Amygdala (tissue), 56 donors: Measurements from ENCODE around the gene P3H1.

Experiments used
- DNase-seq, 56 donors: peaks; one replicate each; lab custom pipeline; 2025; lab: John Stamatoyannopoulos, UW

The P3H1 gene

GRCh38 chr1:42747125-42747524, 19.7 kb downstream of the P3H1 start:
- DNase-seq, result peak in 18 of 56 donors; percentile 8 to 68 (median 27)

DNA sequence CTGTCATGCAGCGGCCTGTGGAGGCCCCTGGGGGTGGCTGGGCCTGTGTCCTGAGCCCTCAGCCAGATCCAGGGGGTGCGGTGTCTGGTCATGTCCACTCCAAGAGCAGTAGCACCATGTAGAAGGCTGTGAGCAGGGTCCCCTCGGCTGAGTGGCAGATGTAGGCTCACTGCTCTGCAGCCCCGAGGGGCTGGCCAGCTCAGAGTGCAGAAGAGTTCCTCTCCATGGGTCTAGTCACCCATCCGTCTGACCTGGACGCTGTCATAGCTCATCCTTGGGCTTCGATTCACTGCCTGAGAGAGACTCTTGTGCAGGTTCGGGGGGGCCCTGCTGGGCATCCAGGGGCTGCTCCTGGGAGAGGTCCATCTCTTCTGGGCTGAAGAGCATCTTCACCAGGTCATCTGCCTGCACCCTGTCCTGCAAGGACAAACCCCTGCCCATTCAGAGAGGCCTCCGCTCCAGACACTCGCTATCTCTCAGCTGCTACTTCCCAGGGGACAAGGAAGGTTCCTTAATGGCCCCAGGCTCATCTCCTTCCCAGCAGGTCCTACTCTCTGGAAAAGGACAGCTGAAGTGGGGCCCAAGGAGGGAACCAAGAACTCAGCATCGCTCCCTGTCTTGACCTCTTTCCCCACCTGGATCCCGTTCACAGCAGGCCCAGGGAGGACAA, 20.3 kb downstream of the P3H1 start:
- DNase-seq, result no peak

- DNase-seq, result no peak
Measured at GRCh38 chr1:42745851-42746250, 21.0 kb downstream of the P3H1 start.

DNA sequence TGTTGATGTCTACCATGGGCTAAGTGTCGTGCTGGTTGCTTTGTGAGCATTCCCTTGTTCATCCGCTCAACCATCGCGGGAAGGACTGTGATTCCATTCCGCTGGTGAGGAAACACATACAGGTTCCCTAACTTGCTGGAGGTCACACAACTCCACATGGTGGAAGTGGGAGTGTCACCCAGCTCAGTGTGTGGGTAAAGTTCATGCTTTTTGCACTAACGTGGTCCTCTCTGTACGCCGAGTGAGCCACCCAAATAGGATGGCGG, 22.7 kb downstream of the P3H1 start:
- DNase-seq, result no peak

DNA sequence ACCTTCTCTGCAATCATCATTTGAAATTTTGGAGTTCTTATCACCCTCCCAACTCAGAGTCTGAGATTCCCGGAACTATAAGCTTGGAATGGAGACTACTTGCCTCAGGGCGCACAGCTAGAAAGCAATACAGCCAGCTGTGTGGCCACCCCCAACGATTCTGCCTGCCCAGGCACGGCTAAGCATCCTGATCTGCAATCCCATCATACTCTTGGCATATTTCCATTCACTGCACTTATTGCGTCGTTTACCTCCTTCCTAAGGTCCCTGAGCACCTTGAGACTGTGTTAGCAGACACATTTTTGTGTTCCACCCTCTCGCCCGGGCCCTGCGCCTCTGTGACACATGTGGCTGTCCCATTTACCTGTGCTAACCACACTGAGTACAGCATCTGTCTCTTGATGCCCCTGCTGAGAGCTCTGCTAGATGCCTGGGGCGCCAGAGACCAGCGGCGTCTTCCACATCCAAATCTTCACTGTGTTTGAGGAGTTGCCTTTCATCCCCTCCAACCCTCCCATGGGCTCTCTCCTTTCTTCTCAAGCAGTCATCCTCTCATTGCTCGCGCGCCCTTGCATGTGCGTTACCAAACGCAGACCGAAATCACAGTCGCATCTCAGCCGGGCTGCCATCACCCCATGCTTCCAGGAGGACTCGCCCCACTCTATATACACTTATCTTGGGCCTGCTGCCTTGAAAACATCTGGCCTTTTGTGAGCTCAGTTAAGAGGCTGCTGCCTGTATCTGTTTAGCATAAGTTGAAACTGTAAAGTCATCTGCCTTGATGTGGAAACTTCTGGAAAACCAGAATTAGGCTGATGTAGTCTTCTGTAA, 23.3 kb downstream of the P3H1 start:
- no peak for DNase-seq

DNA sequence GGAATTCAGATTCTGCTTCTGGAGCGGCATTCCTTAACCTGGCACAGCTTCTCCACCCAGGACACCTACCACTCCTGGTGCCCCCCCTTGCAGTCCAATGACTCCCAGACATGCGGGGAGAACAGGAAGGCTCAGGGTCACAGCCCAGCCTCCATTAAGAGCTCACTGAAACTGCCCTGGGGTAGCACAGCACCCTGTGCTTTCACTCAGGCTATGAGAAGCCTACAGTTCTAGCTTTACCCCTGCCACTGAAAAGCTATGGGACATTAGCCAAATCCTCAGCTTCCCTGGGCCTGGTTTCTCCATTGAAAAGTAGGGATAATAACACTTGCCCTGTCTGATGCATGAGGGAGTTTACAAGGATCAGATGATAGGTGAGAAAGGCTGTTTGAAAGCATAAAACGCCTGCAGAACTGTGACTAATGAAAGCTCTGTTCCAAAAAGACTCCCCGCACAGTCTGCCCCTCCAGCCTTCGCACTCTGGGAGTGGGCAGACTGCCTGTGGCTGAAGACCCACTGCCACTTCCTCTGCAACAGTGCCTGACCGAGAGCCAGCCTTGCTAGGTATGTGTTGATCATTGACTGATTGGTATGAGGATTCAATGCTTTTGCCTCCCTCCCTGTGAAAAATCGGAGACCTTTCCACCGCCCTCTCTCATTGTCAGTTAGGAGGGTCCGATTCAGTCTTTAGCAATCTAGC, 24.1 kb downstream of the P3H1 start:
- no peak for DNase-seq

DNA sequence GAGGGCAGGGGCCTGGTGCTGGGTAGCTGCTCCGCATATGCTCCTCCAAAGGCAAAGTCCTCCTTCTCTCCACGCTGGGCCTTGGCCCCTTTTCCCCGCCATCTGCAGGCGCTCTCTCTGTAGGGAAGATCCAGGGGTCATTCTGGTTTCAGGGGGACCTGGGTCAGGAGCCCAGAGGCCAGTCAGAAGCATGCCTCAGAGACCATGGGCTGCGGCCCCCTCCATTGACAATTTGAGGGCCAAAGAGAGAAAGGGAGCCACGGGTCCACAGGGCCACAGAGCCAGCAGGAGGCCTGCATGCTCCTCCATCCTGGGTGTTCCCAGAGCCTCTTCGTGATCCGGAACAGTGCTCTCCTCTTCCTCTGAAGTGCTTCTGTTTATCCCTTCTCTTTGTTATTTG, 24.7 kb downstream of the P3H1 start:
- DNase-seq, result no peak

DNA sequence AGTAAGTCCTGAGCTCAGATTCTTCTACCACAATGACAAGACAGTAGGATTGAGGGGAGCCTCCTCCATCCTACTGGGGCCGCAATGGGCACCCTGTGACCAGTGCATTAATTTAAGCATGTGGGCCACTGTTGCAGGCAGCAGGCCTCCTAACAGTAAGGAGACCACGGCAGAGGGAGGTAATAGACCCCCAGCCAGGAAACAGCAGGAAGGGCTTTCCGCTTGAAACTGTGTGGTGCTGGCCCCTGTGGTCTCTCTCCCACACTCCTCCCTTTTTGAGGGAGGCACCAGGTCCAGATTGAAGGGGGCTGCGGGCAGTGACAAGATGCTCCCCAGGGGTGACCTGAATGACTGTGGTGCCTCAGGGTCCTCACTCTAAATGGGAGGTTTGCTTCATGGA, 25.1 kb downstream of the P3H1 start:
- DNase-seq, result no peak

DNA sequence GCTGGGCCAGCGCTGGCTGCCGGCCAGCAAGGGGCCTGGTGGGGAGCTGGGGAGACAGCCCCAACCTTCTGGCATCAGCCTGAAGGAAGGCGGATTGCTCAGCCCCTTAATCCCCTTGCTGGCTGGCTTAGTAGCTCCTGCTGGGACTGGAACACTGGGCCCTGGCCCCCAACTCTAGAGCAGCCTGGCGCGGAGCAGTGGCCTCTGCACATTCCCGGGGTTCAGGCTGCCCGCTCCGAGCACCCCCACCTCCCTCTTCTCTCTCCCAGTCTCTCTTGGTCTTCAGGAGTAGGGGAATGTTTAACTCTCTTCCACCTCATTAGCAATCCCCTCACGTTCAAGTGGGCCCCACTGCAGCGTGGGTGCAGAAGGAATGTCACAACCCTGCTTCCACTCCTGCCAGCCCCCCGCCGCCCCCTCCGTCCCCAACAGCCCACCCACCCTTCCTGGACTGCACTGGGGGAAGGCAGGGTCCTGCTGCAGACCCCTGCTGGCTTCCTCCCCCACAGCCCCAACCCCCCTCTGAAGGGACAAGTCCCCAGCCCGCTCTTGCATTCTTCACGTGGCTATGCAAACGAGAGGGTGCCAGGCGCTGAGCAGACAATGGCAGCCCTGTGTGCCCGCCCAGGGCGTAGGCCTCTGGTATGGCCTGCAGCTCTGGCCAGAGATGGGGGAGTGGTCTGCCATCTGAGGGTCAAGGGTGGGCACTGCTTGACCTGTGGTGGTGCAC, 25.8 kb downstream of the P3H1 start:
- peak in 8 of 56 donors; percentile 12 to 30 (median 16) for DNase-seq

DNA sequence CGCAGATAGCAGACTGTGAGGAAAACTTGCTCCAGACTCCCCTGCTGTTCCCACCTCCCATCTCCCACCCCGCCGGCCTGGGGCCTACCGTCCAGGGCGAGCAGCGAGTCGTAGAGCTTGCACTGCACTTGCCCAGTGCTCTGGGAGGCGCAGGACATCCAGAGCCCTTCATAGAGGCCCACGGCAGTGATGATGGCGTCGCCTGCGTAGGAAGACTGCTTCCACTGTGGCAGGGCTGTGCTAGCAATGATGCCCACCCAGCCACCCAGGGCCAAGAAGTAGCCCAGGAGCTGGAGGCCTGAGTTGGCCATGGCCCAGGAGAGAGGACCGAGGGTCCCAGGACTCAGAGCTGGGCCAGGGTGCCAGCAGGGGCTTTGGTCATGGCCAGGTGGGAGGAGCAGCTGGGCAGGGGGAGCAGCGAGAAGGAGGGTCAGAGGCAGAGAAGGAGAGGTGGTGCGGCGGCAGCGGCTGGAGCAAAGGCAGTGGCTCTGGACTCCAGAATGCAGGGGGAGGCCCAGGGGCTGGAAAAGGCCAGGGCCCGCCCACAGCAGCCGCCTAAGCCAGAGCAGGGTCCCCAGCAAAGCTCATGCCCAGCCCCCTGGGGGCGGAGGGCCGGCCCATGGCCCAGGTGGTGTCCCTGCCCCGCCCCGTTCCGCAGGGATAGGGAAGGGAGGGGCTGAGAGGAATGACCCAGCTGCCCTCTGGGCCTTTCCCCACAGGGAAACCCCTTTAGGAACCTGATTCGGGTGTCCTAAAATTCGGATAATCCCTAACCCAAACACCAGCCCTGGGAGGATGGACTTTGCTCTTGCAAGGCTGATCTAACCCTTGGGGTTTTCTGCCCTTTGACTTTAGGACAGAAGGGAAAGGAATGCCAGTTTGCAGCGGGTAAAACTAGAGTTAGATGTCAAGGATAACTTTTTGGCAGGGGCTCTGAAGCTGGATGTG, 26.8 kb downstream of the P3H1 start, which contains the start of gene CLDN19:
CLDN19 (minus strand) TSS at position 484 of the 948 bp plus-strand sequence; CDS start at position 311, 173 bp downstream.
- no peak for DNase-seq

DNA sequence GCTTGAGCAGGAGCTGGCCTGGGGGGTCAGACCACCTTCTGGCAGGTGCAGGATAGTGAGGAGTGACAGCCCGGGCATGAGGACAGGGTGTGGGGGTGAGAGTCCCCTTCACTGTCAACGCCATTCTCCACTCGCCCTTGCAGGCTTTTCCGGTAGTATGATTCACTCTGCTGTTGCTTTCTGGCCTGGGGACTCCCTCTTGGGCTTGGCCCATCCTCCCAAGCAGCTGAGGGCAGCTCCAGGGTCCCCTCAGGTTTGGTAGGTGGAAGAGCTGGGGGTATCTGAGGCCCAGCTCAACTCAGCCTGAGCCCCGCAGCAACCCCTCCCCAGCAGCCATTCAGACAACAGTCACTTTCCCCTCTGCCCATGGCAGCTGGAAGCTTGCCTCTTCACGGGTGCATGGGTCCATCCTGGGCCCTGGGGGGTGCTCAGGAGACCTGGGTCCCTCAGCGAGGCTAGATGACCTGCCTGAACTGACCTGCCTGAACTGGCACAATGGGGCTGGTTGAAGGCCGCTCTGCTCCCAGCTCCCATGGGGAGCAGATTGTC, 28.1 kb downstream of the P3H1 start:
- no peak for DNase-seq

- no peak for DNase-seq
Measured at GRCh38 chr1:42737986-42738677, 28.7 kb downstream of the P3H1 start.

DNA sequence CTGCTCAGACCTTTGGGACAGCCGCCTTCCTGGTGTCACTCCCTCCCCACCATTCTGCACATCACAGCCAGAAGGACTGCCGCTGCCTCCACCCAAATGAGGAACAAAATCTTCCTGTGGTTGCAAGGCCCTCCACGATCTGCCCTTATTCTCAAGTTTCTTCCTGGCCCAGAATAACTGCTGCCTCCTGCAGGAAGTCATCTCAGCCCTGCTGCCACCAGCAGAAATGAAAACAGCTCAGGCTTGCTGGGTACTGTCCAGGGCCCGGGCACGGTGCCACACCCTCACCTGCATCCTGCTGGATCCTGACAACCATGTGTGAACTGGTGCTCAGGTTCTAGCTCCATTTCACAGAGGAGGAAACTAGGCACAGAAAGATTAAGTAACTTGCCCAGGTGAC, 29.6 kb downstream of the P3H1 start:
- DNase-seq, result peak in 3 of 56 donors; percentile 15 to 37 (median 20)

- DNase-seq, result no peak
Measured at GRCh38 chr1:42736571-42737200, 30.1 kb downstream of the P3H1 start.

DNA sequence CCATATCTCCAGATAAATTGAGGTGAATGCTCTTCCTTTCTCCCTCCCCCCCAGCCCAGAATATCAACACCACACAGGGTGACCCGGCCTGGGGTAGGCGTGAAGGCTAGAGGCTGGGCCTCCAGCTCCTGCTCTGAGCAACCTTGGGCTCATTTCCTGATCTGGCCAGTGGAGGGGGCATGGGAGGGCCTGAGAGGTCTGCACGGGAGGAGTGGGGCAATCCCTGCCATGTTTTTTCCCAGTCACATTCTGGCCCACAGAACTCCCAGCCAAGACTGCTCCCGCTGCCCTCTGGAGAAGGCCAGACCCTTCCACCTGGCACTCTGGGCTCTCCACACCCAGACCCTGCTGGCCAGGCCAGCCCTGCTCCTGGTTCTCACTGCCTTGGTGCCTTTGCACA, 30.7 kb downstream of the P3H1 start:
- DNase-seq, result no peak

DNA sequence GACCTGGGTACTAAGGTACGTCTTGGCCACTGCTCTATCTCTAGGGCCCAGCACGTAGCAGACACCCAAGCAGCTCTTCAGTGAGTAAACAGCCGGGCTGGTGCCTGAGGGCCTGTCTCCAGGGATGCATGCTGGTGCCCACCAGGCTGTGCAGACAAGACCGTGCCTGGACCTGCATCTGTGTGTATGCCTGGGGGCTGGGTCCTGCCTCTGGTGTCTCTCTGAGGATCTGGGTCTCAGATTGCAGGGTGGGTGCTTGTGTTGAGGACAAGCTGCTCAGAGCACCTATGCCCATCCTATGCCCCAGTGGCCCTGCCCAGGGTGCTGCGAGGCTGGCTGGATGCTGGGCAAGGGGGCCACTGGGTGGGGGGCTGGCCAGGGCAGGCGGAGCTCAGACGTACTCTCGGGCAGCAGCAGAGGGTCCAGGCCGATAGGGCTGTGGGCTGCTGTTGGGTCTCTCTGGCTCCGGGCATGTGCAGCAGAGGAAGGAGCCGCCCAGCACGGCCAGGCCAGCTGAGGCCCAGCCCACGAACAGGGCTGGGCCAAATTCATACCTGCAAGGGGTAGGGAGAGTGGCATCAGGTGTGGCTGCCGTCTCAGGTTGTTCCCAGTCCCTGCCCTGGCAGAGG, 31.2 kb downstream of the P3H1 start:
- DNase-seq, result no peak

GRCh38 chr1:42735056-42735455, 31.8 kb downstream of the P3H1 start:
- DNase-seq, result no peak
